Uterus (tissue), 4 donors: ENCODE data around the gene PPP3R1. TPM values are rescaled to one million over a fixed set of nuclear protein-coding genes. Genes with fewer than 3 reads are reported as not detected.

Experiments
- DNase-seq, 2 donors: peaks; one replicate each; pipeline ENCODE4 v3.0.0-alpha.2; 2019 to 2020
- H3K27ac ChIP-seq, 2 donors: fragments of 200-600 bp; sonication (generic); 1 replicate in 1 of 2; 2 replicates in 1 of 2; pipeline ENCODE4 v1.5.1; 2016 to 2018
- H3K27me3 ChIP-seq, 2 donors: fragments of 200-600 bp; sonication (generic); one replicate each; pipeline ENCODE4 v1.5.1; 2018 to 2019; ENCODE audit warnings: control low read depth in 1 of 2
- H3K36me3 ChIP-seq, 2 donors: fragments of 200-600 bp; sonication (generic); one replicate each; pipeline ENCODE4 v1.5.1; 2019; ENCODE audit warnings: control low read depth in 1 of 2
- H3K4me1 ChIP-seq, 2 donors: fragments of 200-600 bp; sonication (generic); one replicate each; pipeline ENCODE4 v1.5.1; 2018 to 2019; ENCODE audit warnings: control low read depth in 1 of 2
- H3K4me3 ChIP-seq, 2 donors: fragments of 200-600 bp; sonication (generic); 1 replicate in 1 of 2; 2 replicates in 1 of 2; pipeline ENCODE4 v1.5.1; 2018 to 2019; ENCODE audit warnings: mild to moderate bottlenecking in 1 of 2
- H3K9me3 ChIP-seq, 2 donors: fragments of 200-600 bp; sonication (generic); one replicate each; pipeline ENCODE4 v1.5.1; 2019; ENCODE audit warnings: control low read depth in 1 of 2
- POLR2A ChIP-seq, 2 donors: fragments of 450-650 bp; IDR thresholded peaks; one replicate each; pipeline ENCODE4 v1.6.1; 2016; ENCODE audit warnings: antibody characterized with exemption in 2 of 2, mild to moderate bottlenecking in 1 of 2, moderate library complexity in 1 of 2
- intact Hi-C: fragments of 100-400 bp; cut with DNase I; formaldehyde crosslinking; loops from one replicate; pipeline ENCODE4 v1.15.1; 2023; ENCODE audit warnings: low total_unique reads
- total RNA-seq, 4 donors: library from RNA; depleted of rRNA in 3 of 4; stranded (reverse); fragments of >200 nt in 3 of 4; gene quantifications; one replicate each; pipeline versions ENCODE4 v1.1.0 to v1.2.4, GENCODE V29; 2014 to 2023
- TF ChIP-seq, protein P1 (sequence below), 4 experiments: fragments of 200-600 bp in 2 of 4; fragments of 450-650 bp in 2 of 4; sonication (generic) in 2 of 4; IDR thresholded peaks; one replicate each; pipeline ENCODE4 v1.5.1; 2016 to 2019; ENCODE audit warnings: antibody characterized with exemption in 4 of 4, mild to moderate bottlenecking in 2 of 4, moderate library complexity in 1 of 4
- donor health status: DM: yes; HTN: yes; CAD: no.

The PPP3R1 gene
- total RNA-seq, 4 donors from 2014 or later, result 9.7 to 67.9 (median 56.0) TPM

DNA sequence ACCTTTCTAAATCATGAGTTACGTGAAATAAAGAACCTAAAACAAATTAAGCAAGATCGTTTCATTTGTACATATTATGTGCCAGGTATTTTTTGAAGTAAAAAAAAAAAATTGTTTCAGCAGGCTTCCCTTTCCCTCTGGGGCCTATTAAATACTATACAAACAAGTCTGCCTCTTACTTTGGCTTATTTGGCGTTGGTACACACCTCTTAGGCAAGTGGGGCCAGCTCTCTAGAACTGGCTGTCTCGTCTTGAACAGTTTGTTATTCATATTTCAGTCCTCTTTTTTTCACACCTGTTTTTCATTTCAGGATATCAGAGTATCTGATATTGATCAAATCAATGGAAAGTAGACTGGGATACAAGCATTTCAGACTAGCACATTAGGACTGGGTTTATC lies 27.4 kb upstream of the PPP3R1 start:
- H3K4me1 ChIP-seq, result peaks cover 0 to 11% of the 10 kb centered on the region in 2 donors
- TF ChIP-seq POLR2A (IDR thresholded peaks at IDR 0.05), result no peak
- TF ChIP-seq, protein P1, sequence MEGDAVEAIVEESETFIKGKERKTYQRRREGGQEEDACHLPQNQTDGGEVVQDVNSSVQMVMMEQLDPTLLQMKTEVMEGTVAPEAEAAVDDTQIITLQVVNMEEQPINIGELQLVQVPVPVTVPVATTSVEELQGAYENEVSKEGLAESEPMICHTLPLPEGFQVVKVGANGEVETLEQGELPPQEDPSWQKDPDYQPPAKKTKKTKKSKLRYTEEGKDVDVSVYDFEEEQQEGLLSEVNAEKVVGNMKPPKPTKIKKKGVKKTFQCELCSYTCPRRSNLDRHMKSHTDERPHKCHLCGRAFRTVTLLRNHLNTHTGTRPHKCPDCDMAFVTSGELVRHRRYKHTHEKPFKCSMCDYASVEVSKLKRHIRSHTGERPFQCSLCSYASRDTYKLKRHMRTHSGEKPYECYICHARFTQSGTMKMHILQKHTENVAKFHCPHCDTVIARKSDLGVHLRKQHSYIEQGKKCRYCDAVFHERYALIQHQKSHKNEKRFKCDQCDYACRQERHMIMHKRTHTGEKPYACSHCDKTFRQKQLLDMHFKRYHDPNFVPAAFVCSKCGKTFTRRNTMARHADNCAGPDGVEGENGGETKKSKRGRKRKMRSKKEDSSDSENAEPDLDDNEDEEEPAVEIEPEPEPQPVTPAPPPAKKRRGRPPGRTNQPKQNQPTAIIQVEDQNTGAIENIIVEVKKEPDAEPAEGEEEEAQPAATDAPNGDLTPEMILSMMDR (IDR thresholded peaks at IDR 0.05), result no peak
- no peaks in the 10 kb centered on the region for H3K27me3 ChIP-seq
- H3K4me3 ChIP-seq, result no peak overlapping the region
- no peaks in the 10 kb centered on the region for H3K36me3 ChIP-seq
- intact Hi-C loops, result loop anchor here (5.0 kb wide), 1 partner anchor 82 kb away; no protein-coding TSS in a partner anchor
- peak overlapping the region; percentile 36 to 48 for H3K27ac ChIP-seq
- H3K9me3 ChIP-seq, result no peaks in the 10 kb centered on the region
- DNase-seq, result peak in 1 of 2 donors; percentile 28

DNA sequence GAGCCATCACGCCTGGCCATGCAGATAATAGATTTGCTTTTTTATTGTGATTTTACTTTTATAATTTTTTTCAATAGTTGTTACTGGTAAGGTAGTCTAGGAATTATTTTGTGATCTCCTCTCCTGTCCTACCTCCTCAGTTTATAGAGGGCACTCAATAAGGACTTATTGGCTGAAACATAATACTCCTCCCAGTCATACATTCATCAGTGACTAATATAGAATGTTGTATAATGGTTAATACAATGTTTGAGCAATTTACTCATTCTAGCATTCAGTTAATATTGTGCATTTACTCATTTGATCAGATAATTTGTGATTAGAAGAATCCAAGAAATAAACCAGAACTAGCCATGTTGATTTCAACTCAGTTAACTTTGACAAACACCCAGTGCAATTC lies 25.8 kb upstream of the PPP3R1 start:
- Histone ChIP-seq H3K27ac (no peak overlapping the region), H3K4me1 (peaks cover 0 to 9% of the 10 kb centered on the region in 2 donors), H3K36me3 (no peaks in the 10 kb centered on the region), H3K9me3 (no peaks in the 10 kb centered on the region), H3K27me3 (no peaks in the 10 kb centered on the region), H3K4me3 (no peak overlapping the region)
- no peak for TF ChIP-seq POLR2A (IDR thresholded peaks at IDR 0.05)
- TF ChIP-seq, protein P1 (IDR thresholded peaks at IDR 0.05), result no peak
- no peak for DNase-seq
- intact Hi-C loops, result no loop called here

DNA sequence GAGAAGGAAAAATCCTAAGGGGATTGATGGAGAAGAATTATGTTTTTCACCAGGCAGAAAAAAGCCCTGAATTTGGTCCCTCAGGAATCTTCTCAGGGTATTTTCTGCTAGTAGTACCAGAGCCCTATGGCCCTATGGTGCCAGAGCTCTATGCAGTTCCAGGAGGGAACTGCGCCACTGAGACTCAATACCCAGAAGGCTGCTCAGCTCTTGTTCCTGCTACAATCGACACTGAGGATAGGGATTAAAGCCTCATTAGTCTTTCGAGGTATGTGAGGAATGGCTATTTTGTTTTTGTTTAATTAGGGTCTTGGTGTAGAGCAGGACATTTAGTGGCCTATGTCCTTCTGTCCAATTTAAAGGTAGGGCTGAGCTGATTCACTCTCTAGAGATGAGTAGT lies 21.7 kb upstream of the PPP3R1 start:
- Histone ChIP-seq H3K27ac (no peak overlapping the region), H3K9me3 (no peaks in the 10 kb centered on the region), H3K27me3 (no peaks in the 10 kb centered on the region), H3K4me3 (no peak overlapping the region), H3K36me3 (no peaks in the 10 kb centered on the region), H3K4me1 (no peaks in the 10 kb centered on the region)
- TF ChIP-seq POLR2A (IDR thresholded peaks at IDR 0.05), result no peak
- TF ChIP-seq, protein P1 (IDR thresholded peaks at IDR 0.05), result no peak
- no peak for DNase-seq
- intact Hi-C loops, result no loop called here

DNA sequence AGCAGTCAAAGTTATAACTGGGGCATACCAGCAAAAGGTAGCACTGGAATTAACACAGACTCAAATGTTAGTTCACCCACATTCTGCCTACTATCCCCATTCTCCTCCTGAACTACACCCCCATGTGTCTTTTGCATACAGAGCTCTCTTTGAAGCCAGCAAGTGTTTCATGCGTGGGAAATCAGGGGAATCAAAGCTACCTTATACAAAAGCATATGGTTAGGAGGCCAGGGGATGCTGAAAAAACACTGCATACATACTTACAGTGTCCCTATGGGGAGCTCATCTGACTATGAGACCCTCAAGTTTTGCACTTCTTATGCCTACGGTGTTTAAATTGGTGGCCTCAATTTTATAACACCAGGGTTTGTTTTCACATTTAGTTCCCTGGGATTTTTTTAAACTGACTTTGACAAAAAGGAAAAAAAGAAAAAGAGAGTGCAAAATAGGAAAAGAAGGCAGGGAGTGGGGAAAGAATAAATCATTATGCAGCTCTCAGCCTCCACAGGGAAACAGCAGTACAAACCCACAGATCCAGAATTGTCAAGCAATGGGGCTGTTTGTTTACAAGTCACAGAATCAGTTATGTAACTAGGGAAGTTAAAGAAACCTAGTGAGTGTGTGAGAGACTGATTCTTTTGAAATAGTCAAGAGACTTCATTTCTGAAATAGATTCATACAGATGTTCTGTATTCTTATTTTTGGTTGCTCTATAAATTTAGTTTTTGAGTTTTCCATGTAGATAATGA lies 20.1 kb upstream of the PPP3R1 start:
- no peaks in the 10 kb centered on the region for H3K4me1 ChIP-seq
- intact Hi-C loops, result no loop called here
- no peak for DNase-seq
- TF ChIP-seq, protein P1 (IDR thresholded peaks at IDR 0.05), result no peak
- TF ChIP-seq POLR2A (IDR thresholded peaks at IDR 0.05), result no peak
- no peaks in the 10 kb centered on the region for H3K9me3 ChIP-seq
- H3K36me3 ChIP-seq, result no peaks in the 10 kb centered on the region
- no peak overlapping the region for H3K27ac ChIP-seq
- H3K27me3 ChIP-seq, result no peaks in the 10 kb centered on the region
- H3K4me3 ChIP-seq, result no peak overlapping the region

DNA sequence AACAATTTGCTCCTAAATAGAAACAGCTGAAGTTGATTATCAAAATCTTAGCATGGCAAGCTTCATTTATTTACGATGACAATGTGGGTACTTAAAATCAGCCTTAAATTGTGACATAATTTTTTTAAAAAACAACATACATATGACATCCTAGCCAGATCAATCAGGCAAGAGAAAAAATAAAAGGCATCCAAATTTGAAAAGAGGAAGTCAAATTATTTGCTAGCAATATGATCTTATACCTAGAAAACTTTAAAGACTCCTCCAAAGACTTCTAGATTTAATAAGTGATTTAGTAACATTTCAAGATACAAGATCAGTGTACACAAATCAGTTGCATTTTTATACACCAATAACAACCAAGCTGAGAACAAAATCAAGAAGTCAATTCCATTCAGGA lies 14.3 kb upstream of the PPP3R1 start:
- Histone ChIP-seq H3K9me3 (no peaks in the 10 kb centered on the region), H3K4me1 (no peaks in the 10 kb centered on the region), H3K27ac (no peak overlapping the region), H3K27me3 (no peaks in the 10 kb centered on the region), H3K36me3 (no peaks in the 10 kb centered on the region), H3K4me3 (no peak overlapping the region)
- TF ChIP-seq, protein P1 (IDR thresholded peaks at IDR 0.05), result no peak
- no peak for DNase-seq
- intact Hi-C loops, result no loop called here
